ENCODE results near the gene TMEM266.
"Not testable (repeated sequence)": the region's sequence is repeated elsewhere in the genome, so short reads cannot be mapped to it uniquely, and the experiment has no call there.

The TMEM266 gene, protein sequence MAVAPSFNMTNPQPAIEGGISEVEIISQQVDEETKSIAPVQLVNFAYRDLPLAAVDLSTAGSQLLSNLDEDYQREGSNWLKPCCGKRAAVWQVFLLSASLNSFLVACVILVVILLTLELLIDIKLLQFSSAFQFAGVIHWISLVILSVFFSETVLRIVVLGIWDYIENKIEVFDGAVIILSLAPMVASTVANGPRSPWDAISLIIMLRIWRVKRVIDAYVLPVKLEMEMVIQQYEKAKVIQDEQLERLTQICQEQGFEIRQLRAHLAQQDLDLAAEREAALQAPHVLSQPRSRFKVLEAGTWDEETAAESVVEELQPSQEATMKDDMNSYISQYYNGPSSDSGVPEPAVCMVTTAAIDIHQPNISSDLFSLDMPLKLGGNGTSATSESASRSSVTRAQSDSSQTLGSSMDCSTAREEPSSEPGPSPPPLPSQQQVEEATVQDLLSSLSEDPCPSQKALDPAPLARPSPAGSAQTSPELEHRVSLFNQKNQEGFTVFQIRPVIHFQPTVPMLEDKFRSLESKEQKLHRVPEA

DNA sequence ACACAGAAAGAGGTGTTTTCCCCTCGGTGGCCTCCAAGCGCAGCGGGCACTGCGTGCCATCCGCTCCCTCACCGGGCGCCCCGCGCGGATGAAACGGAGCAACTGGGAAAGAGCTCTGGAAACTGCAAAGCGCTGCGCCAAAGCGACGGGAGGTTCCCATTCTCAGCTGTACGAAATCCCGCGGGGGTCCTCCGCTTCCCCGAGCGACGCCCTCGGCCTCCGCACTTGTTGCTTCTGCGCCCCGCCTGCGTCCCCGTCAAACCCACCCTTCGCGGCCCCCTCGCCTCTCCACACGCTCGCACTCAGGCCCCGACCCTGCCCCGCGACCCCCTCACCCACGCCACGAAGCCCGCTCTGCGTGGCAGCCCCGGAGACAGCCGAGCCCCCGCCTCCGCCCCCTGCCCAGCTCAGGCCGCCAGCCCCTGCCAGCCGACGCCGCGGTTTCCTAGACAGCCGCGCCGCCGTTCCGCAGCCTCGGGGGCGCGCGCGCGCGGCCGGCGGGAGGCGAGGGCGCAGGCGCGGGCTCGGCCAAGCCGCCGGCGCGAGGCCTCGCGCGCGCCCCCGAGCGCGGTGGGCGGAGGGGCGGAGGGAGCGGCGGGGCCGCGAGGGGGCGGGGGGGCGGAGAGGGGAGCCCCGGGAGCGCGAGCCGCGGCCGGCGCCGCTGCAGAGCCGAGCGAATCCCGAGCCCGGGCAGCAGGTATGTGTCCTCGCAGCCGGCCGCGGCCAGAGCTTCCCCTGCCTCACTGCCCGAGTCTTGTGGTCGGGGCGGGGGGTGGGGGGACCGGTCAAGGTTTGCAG is at the start of gene TMEM266:
Gene TMEM266, plus strand, starts transcription at position 666 of the 798 bp plus-strand sequence. CDS start 74,279 bp downstream, outside the sequence.
- no peak for DNase-seq (ENCODE audit: low read depth)

DNA sequence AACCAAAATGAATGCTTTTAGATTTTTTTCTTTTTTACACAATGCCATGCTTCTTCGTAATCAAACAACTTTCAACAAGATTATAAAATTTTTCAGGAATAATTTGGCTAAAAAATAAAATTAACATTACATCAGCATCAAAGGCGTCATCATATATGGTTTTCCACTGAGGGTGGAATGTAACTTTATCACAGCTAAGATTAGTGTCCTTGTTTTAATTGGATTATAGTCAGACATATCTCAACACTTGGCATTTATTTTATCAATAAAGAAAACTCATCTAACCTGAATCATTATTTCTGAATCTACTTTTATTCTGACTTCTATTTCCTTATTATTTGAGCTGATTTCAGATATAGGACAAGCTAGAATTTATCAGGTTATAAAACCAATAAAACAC is 49.2 kb upstream of the TMEM266 start:
- no peak for DNase-seq (ENCODE audit: low read depth)

DNA sequence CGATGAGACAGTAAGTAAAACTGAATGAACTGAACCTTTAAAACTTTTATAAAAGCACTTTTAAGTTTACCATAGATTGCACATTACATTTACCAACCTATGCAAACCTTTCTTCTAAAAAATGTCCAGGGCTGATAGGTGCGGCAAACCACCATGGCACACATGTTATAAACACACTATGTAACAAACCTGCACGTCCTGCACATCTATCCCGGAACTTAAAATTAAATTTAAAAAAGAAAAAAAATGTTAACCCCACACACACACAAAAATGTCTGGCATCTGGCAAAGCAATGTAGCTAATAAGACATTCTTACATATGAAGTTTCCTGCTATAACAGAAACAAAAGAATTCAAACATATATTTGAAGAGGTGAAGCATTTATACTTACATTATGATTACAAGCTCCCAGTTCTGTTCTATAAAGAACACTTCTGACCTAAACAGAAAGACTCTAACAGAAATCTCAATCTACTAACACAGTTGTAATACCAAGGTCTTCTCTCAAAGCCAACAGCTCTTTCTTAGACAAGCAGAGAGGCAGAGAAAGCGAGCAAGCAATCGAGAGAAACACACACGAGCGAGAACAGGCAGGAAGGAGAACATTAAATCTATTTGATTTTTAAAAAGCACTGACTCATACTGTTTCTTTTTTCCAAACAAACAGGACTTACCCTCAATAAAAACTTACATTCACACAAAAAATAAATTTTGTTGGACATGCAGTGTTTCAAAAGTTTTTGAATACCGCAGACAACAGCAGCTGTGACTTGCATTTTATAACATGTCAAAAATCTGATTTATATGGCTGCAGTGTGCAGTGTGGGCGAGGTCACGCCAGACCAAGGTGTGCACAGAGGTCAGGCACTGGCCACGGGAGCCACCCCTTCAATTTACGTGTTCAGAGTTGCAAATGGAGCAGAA is 47.9 kb upstream of the TMEM266 start, which contains the start of gene NRG4:
Gene NRG4, minus strand, starts transcription at position 798 of the 925 bp plus-strand sequence. CDS start 1,194 bp downstream, outside the sequence.
- DNase-seq (ENCODE audit: low read depth): no peak

DNA sequence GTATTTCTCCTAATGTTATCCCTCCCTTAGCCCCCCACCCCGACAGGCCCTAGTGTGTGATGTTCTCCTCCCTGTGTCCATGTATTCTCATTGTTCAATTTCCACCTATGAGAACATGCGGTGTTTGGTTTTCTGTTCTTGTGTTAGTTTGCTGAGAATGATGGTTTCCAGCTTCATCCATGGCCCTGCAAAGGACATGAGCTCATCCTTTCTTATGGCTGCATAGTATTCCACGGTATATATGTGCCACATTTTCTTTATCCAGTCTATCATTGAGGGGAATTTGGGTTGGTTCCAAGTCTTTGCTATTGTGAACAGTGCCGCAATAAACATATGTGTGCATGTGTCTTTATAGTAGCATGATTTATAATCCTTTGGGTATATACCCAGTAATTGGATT is 46.3 kb upstream of the TMEM266 start:
- not testable (repeated sequence) for DNase-seq (ENCODE audit: low read depth)

DNA sequence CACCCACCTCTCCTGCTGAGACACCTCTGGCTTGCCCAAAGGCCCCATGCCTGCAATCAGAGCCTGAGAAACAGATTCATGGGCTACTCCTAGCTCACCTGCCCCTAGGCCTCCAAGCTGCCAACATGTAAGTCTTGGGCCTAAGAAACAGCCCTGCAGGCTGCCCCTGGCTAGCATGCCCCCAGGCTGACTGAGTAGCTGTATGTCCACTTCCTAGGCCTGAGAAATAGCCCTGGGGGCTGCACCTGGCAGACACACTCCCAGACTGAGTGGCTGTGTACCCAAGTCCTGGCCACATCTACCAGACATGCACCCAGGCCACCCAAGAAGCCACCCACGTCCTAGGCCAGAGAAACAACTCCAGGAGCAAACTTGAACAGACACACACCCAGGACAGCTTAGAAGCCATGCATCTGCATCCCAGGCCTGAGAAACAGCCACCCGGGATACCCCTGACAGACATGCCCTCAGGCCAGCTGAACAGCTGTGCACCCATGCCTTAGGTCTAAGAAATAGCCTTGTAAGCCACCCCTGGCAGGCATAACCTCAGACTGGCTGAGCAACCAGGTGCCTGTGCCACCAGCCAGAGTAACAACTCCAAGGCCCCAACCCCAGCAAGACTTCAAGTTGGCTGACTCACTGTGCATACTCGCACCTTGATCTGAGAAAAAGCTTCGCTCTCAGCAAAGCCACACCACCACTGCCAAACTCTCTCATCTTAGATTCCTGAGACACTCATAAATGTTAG is 35.6 kb upstream of the TMEM266 start:
- no peak for DNase-seq (ENCODE audit: low read depth)

DNA sequence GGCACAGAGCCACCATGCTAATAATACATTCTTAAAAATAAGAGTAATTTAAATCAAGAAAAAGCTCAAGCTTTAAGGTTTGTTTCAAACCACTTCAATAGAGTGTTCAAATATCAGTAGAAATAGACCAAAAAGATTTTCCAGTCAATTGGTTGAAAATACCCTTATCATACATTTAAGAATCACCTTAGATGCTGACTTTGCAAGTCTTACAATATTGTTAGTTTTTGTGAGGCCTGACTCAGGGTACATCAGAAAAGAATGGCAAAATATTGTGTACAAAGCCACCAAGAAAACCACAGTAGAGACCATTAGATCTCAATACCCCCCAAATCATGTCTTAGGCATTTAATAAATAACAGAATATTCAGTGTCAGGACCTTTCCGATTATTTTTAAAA is 27.7 kb upstream of the TMEM266 start:
- no peak for DNase-seq (ENCODE audit: low read depth)

DNA sequence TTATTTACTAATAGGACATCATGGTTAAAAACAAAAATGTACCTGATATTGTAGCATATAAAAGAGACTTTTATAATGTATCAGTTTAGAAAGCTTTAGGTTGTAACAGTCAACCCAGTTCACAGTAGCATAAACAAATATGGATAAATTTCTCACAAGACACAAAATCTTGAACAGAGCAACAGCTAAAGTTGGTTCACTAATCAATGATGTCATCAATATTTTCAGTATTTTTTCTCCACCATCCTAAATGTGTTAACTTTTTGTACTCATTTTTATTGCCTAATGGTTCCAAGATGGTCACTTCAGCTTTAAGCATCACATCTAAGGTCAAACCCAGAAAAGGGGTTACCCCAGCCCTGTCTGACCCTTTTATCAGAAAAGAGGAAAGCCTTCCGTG is 26.3 kb upstream of the TMEM266 start:
- DNase-seq (ENCODE audit: low read depth): no peak

DNA sequence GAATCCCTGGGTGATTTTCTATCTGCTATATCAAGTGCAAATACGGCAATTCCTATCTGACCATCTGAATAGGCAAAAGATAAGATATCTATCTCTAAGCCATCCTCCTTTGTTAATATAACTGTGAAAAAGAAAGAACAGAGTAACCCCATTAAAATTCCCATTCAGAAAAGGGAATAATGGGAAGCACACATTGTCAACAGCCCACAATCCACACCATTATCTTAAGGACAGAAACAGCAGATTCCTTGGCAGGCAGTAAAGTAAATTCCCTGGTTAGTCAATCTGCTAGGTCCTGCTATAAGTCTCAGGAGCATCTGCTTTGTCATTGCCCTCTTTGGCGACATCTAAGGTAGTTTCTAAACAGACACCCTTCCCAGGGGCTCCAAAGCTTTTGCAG is 25.7 kb upstream of the TMEM266 start:
- no peak for DNase-seq (ENCODE audit: low read depth)

DNA sequence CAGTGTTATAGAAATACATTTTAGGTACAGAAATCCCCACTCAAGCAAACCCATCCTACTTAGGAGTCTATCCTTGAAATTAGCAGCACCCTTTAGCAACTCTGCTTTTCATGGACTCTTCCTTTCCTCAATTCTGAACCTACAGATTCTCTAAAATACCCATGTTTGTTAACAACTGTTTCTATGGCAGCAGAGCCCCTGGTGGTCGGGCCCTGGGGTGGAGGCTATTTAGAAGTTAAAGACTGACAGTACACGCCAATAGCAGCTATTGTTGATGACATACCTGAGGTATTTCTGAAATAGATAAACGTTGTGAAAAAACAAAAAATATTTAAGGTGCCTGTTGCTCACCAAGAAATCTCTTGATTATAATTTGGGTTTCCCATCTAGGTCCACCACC is 24.2 kb upstream of the TMEM266 start:
- no peak for DNase-seq (ENCODE audit: low read depth)

DNA sequence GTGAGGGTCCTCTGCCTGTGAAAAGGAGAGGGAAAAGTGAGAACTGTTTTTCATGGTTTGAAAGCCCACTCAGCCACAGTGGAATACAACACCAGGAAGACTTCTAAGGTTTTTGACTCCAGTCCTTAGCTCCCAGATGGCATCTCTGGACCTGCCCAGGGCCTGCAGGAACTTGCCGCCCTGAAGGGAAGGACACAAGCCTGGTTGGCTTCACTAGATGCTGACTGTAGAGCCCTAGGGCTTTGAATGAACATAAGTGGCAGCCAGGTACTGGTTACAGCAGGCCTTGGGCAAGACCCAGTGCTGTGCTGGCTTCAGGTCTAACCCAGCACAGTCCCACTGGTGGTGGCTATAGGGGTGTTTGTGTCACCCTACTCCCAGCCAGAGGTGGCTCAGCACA is 21.3 kb upstream of the TMEM266 start:
- no peak for DNase-seq (ENCODE audit: low read depth)

DNA sequence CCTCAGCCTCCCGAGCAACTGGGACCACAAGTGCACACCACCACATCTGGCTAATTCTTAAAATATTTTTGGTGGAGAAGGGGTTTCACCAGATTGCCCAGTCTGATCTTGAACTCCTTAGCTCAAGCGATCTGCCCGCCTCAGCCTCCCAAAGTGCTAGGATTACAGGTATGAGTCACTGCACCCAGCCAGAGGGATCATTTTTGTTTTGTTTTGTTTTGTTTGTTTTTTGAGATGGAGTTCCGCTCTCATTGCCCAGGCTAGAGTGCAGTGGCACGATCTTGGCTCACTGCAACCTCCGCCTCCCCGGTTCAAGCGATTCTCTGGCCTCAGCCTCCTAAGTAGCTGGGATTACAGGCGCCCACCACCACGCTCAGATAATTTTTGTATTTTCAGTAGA is 5.6 kb upstream of the TMEM266 start:
- DNase-seq (ENCODE audit: low read depth): not testable (repeated sequence)

DNA sequence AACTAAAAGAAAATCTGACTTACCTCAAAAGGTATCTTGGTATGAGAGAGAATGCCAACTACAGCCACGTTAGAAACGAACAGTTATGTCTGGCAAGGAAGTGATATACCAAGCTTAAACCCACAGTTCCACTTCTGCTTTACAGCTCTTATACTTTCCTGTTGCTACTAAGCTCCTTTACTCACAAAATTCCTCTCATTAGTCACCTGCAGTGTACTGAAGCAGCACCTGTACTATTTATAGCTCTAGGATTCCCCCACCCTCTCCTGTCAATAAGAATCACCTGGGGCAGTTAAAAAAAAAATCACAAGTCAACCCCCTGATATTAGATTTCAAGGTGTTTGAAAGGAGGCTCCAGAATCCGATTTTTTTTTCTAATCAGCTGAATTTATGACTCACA is 2.9 kb upstream of the TMEM266 start:
- no peak for DNase-seq (ENCODE audit: low read depth)

DNA sequence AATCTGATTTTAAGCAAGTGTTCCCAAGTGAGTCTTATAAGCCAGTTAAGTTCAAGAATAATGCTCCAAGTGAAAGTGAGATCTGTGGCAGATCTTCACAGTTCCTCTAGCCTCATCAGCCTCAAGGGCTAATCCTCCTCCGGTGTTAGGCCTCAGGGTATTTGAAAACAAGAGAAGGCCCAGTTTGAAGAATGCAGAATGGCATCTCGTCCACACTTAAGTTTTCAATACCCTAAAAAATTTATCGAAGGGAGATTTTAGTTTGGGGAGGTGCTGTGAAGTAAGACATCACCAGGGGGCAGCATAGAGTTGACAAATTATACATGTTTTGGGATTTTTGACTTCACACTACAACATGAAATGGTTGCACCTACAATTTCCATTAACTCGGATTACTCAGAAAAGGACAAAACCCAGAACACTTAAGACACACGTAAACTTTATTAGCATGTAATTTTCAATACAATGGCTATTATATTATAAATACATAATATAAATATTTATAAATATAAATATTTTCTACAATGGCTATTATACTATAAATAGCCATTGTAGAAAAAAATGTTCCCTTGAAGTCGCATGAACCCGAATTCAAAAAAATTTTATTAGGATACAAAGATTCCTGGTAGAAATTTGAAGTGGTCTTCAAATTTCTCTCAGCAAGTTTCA is 2.3 kb upstream of the TMEM266 start:
- no peak for DNase-seq (ENCODE audit: low read depth)

DNA sequence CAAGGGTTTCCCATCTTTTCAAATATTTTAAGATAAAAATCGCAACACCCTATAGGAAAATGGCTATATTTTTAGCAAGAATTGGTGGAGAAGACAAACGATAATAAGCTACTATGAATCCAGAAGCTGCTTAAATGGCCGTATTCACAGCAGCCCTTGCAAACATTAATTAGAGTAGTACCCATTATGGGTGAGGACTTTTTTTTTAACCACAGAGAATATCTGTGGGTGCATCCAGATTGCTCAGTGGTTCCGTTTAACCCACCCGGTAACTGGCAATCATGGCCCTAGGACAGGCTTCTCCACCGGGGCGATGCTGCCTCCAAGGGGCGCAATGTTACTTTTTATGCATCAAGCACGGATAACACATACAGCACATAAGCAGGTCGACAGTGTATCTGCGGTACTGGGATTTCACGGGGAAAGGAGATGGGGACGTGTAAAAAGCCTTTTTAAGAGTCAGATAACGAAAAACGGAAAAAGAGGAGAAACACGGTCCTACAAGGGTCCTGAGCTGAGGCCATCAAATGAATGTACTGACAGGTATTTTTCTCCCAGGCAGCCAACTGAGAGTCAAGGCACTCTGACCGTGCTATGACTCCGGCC is 968 bp upstream of the TMEM266 start:
- no peak for DNase-seq (ENCODE audit: low read depth)

DNA sequence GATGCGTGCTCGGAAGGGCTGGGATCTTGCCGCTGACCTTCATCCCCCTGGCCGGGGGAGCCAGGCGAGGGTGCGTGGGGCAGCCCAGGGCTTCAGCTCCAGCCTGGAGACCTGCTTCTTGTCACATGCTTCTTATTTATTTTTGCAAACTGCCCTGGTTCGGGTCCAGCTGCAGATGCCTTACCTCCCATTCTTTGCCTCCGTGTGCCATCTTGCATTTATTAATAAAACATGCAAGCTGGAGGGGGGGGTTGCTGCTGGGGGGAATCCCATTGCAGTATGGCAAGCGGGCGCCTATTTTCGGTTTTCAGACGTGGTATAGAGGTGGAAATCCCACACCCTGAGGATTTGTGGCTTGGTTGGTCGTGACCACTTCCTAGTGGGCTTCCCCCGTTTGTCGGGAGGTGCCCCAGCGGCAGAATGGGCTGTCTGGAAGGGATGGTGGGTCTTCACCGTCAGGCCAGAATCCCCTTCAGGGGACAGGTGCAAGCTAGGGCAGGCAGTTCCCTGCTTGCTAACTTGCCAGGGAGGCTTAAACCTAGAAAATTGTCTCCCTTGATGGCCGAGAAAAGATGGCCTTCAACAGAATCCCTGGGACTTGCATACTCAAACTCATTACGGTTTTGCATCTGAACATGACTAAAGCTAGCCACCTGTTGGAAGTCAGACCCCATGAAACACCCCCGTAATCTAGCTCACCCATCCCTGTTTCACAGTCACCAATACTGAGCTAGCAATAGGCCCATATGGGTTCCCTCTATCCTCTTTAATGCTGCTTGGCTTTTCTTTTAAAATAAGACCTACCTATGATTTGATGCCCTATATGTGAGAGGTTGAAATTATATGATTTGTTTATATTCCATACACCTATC is 569 bp downstream of the TMEM266 start:
- DNase-seq (ENCODE audit: low read depth): no peak

DNA sequence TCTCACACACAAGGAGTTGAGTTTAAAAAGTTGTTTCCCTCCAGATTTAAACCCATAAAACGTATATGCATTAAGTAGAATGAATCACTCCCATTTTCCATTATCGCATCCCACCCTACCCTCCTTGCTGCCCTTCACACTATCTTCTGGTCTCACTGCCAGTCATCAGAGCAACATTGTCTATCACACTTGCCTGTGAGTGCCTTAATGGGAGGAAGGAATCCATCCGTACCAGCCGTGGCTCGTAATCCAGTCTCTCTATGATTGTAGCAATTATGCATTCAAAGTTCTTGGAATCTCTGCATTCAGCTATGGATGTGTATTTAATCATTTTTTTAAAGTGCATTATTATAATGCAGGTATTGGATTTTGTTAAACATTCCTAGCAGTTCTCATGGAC is 1.9 kb downstream of the TMEM266 start:
- no peak for DNase-seq (ENCODE audit: low read depth)

DNA sequence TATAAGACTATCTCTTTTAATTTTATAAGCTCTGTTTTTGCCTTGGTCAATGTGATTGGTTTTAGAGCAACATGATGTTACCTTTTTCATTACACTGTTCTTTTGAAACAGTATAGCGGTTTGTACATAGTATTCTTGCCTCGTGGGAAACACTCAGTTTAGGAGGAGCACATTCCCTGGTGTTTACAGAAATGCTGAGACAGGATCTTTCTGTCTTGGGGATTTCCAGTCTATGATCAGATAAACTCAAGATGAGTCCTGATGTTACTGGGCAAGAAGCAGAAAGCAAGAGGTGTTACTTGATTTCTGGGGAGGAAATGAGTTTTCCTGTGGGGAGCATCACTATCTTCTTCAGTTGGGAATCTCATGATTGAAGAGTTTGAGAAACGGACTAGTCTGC is 2.5 kb downstream of the TMEM266 start:
- no peak for DNase-seq (ENCODE audit: low read depth)

DNA sequence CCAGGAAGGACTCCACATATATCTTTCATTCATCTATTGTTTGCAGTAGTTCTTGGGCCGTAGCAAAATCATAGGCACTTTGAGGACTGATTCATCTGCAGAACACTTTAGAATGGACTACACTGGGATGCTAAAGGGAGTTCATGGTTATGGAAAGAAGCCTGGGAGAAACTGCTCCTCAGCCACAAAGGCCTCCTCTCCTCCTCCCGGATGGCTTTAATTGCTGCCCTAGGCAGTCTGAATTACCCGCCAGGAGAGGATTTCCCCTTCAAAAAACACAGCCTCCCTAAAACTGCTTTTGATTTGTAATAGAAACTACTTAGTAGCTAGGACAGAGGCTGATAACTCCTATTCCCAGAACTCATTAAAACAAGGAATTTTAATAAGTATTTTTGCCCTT is 4.6 kb downstream of the TMEM266 start:
- no peak for DNase-seq (ENCODE audit: low read depth)

DNA sequence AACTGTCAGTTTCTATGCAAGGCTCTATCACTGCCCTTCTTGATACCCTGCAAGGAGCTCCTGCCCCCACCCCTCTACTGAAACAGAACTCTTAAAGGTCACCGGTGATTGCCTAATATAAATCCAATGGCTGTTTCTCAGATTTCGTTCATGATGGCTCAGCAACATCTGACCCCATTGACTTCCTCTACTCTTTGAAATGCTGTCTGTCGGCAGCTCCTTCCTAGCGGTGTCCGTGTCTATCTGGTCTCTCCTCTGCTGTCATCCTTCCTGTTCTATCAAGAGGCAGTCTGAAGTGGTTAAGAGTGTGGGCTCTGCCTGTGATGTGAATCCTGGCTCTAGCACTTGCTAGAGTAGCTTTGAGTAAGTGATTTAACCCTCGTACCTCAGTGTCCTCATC is 5.5 kb downstream of the TMEM266 start:
- no peak for DNase-seq (ENCODE audit: low read depth)

All from CMK (cell line).